ENCODE data around the gene KLK12. TPM values are rescaled to one million over a fixed set of nuclear protein-coding genes. Genes with fewer than 3 reads are reported as not detected.

The KLK12 gene, protein sequence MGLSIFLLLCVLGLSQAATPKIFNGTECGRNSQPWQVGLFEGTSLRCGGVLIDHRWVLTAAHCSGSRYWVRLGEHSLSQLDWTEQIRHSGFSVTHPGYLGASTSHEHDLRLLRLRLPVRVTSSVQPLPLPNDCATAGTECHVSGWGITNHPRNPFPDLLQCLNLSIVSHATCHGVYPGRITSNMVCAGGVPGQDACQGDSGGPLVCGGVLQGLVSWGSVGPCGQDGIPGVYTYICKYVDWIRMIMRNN
- 1 to 10 TPM in 2 of 4 donors, not detected in 2; 1.4 to 4.7 TPM for total RNA-seq

DNA sequence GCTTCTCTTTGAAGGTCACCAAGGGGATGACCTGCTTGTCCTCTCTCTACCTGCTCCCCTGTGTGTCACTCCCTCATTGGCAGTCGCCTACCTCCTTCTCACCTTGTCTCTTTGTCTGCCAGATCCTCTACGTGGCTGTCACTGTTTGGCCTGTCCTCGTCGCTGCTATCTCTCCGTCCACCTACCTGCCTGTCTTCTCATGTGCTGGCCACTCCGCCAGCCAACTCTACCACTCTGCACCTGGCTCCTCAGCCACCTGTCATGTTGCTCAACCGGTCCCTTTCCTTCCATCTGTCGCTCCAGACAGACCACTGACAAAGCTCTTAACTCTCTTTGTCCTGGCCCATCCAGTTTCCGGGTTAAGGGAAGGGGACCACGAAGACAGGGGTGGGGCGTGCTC lies at the start of gene KLK12:
Gene KLK12, minus strand, starts transcription at position 299 of the 400 bp plus-strand sequence. CDS start 381 bp downstream, outside the sequence.
- Histone ChIP-seq H3K4me1 (no peaks in the 10 kb centered on the region), H3K9me3 (no peaks in the 10 kb centered on the region), H3K27ac (no peak within 1 kb of the TSS), H3K36me3 (no peaks in the 10 kb centered on the region), H3K4me3 (no peak within 1 kb of the TSS), H3K27me3 (no peaks in the 10 kb centered on the region)
- no peak for DNase-seq
- TF ChIP-seq, protein P1, sequence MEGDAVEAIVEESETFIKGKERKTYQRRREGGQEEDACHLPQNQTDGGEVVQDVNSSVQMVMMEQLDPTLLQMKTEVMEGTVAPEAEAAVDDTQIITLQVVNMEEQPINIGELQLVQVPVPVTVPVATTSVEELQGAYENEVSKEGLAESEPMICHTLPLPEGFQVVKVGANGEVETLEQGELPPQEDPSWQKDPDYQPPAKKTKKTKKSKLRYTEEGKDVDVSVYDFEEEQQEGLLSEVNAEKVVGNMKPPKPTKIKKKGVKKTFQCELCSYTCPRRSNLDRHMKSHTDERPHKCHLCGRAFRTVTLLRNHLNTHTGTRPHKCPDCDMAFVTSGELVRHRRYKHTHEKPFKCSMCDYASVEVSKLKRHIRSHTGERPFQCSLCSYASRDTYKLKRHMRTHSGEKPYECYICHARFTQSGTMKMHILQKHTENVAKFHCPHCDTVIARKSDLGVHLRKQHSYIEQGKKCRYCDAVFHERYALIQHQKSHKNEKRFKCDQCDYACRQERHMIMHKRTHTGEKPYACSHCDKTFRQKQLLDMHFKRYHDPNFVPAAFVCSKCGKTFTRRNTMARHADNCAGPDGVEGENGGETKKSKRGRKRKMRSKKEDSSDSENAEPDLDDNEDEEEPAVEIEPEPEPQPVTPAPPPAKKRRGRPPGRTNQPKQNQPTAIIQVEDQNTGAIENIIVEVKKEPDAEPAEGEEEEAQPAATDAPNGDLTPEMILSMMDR (IDR thresholded peaks at IDR 0.05), result no peak
- TF ChIP-seq POLR2A (IDR thresholded peaks at IDR 0.05), result no peak

DNA sequence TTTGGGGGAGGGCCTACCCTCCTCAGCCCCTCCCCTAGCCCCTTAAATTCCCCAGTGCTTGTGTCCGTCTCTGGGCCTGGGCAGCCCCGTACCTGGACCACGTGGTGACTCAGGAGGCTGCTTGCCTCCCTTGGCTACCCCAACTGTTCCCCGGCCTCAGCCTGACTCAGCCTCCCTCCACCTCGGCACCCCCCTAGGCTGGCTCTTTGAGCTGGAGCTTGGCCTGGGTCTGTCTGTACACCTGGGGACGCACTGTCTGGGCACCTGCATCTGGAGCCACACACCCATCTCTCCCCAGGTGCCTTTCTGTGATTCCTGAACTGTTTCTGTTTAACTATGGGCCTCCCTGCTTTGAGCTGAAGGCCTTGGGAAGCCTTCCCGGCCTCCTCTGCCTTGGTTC lies 49.7 kb upstream of the KLK12 start:
- Histone ChIP-seq H3K27me3 (no peaks in the 10 kb centered on the region), H3K4me3 (no peak overlapping the region), H3K9me3 (no peaks in the 10 kb centered on the region), H3K36me3 (no peaks in the 10 kb centered on the region), H3K4me1 (no peaks in the 10 kb centered on the region), H3K27ac (no peak overlapping the region)
- TF ChIP-seq, protein P1 (IDR thresholded peaks at IDR 0.05), result no peak
- TF ChIP-seq POLR2A (IDR thresholded peaks at IDR 0.05), result no peak
- no peak for DNase-seq

DNA sequence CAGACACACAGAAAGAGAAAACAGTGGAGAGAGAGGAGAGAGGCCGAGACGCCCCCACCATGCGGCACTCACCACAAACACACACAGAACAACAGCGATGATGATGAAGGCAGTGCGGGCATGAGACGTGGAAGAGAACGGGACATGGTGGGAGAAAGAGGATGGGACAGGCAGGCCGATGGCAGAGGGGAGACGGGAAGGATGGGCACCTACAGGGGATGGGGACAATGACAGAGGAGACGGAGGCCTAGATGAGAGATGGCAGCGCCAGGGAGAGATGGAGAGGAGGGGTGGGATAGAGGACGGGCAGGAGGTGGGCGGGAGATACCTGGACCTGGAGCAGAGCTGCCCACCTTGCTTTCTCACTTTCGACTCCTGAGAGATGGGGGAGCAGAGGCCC lies 49.0 kb upstream of the KLK12 start:
- no peak for TF ChIP-seq POLR2A (IDR thresholded peaks at IDR 0.05)
- TF ChIP-seq, protein P1 (IDR thresholded peaks at IDR 0.05), result no peak
- no peaks in the 10 kb centered on the region for H3K27me3 ChIP-seq
- H3K4me1 ChIP-seq, result no peaks in the 10 kb centered on the region

DNA sequence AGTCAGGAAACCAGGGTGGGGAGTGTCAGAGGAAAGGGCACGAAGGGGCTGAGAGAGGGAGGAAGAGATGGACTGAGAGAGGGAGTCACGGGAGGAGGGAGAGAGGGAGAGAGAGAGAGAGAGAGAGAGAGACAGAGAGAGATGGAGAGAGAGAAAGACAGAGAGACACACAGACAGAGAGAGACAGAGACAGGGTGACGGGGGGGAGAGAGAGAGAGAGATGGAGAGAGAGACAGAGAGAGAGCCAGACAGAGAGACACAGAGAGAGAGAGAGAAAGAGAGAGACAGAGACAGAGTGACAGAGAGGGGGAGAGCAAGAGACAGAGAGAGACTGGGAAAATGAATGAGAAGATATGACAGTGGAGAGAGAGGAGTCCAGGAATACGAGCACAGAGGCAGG lies 48.4 kb upstream of the KLK12 start:
- DNase-seq, result no peak
- H3K9me3 ChIP-seq, result no peaks in the 10 kb centered on the region
- no peak for TF ChIP-seq POLR2A (IDR thresholded peaks at IDR 0.05)
- TF ChIP-seq, protein P1 (IDR thresholded peaks at IDR 0.05), result no peak

More for the DNA sequence above, 49.0 kb upstream of the KLK12 start:
- Histone ChIP-seq H3K9me3 (no peaks in the 10 kb centered on the region), H3K27ac (no peak overlapping the region), H3K36me3 (no peaks in the 10 kb centered on the region), H3K4me3 (no peak overlapping the region)
- DNase-seq, result peak in 1 of 3 donors; percentile 13

DNA sequence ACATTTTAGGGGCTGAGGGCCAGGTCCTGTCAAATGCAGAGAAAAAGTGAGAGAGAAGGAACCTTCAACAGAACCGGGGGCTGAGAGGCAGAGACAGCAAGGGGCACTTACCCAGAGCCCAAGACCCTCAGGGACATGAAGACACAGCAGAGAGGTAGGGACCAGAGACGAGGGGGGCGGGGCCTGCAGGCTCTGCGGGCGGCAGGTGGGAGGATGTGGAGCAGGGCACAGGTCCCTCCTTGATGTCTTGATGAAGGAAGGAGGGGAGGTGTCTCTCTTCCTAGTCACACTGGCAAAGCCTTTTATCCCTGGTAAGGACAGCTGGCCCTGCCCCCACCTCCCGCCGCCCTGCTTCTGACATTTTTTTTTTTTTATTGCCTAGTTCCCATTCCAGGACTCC lies 47.8 kb upstream of the KLK12 start, which contains the start of gene KLK14:
Gene KLK14, minus strand, starts transcription at position 277 of the 400 bp plus-strand sequence. Its CDS starts 273 bp downstream, at position 4.
- Histone ChIP-seq H3K4me3 (no peak within 1 kb of the TSS), H3K4me1 (no peaks in the 10 kb centered on the region), H3K9me3 (no peaks in the 10 kb centered on the region), H3K27ac (no peak within 1 kb of the TSS), H3K27me3 (no peaks in the 10 kb centered on the region), H3K36me3 (no peaks in the 10 kb centered on the region)
- TF ChIP-seq, protein P1 (IDR thresholded peaks at IDR 0.05), result no peak
- TF ChIP-seq POLR2A (IDR thresholded peaks at IDR 0.05), result no peak
- DNase-seq, result peak in 1 of 3 donors; percentile 38

More for the DNA sequence above, 48.4 kb upstream of the KLK12 start:
- Histone ChIP-seq H3K4me3 (no peak overlapping the region), H3K27me3 (no peaks in the 10 kb centered on the region), H3K4me1 (no peaks in the 10 kb centered on the region), H3K36me3 (no peaks in the 10 kb centered on the region), H3K27ac (no peak overlapping the region)
